Thymus (tissue), 11 donors: ENCODE results near the gene FMO5. TPM values are rescaled to one million over a fixed set of nuclear protein-coding genes. Genes with fewer than 3 reads are reported as not detected.
"Not testable (repeated sequence)": the region's sequence is repeated elsewhere in the genome, so short reads cannot be mapped to it uniquely, and the experiment has no call there.

Source experiments
- DNase-seq, 9 donors: peaks; one replicate each; pipeline ENCODE4 v3.0.0-alpha.2; 2013; ENCODE audit warnings: low spot score in 9 of 9, low read depth in 6 of 9, missing footprints in 1 of 9
- H3K27ac ChIP-seq, 2 donors: one replicate each; pipeline ENCODE4 v1.5.1; 2013; ENCODE audit warnings: control low read depth in 1 of 2, low read depth in 1 of 2, low read length in 1 of 2, mild to moderate bottlenecking in 1 of 2, moderate library complexity in 1 of 2
- H3K27me3 ChIP-seq, 2 donors: one replicate each; pipeline ENCODE4 v1.5.1; 2013; ENCODE audit warnings: low read length in 1 of 2; ENCODE audit not compliant: control insufficient read depth in 2 of 2, insufficient read depth in 1 of 2
- H3K36me3 ChIP-seq, 2 donors: one replicate each; pipeline ENCODE4 v1.5.1; 2013; ENCODE audit warnings: low read length in 1 of 2, mild to moderate bottlenecking in 1 of 2, moderate library complexity in 1 of 2; ENCODE audit not compliant: control insufficient read depth in 2 of 2, insufficient read depth in 2 of 2
- H3K4me1 ChIP-seq, 2 donors: one replicate each; pipeline ENCODE4 v1.5.1; 2013; ENCODE audit warnings: low read length in 2 of 2; ENCODE audit not compliant: control insufficient read depth in 2 of 2, insufficient read depth in 2 of 2
- H3K4me3 ChIP-seq, 2 donors: one replicate each; pipeline ENCODE4 v1.5.1; 2013; ENCODE audit warnings: low read length in 2 of 2, control low read depth in 1 of 2, mild to moderate bottlenecking in 1 of 2
- H3K9me3 ChIP-seq, 2 donors: one replicate each; pipeline ENCODE4 v1.5.1; 2013; ENCODE audit warnings: low read length in 1 of 2, mild to moderate bottlenecking in 1 of 2; ENCODE audit not compliant: control insufficient read depth in 2 of 2, insufficient read depth in 1 of 2
- WGBS: extraction: QIAGEN DNeasy Blood & Tissue Kit; methylation state at CpG from one replicate; pipeline ENCODE4 v1.1.7; 2013; 5-methylcytosine and 5-hydroxymethylcytosine counted together
- polyA plus RNA-seq: library from polyadenylated mRNA; stranded (reverse); fragments of 200-250 nt; gene quantifications from one replicate; pipeline ENCODE4 v1.2.3, GENCODE V29; 2013
- total RNA-seq: library from RNA; stranded (reverse); fragments of 120-200 nt; gene quantifications from one replicate; pipeline ENCODE4 v1.2.4, GENCODE V29; 2013
- donor health status: healthy.

The FMO5 gene
- total and polyA plus RNA-seq, 2 donors, result 0.76 to 4.7 TPM

GRCh38 chr1:147201786-147202185 is 23.4 kb downstream of the FMO5 start:
- Histone ChIP-seq H3K36me3 (no peaks in the 10 kb centered on the region), H3K27me3 (no peaks in the 10 kb centered on the region), H3K27ac (no peak overlapping the region), H3K4me1 (no peaks in the 10 kb centered on the region), H3K4me3 (no peak overlapping the region), H3K9me3 (no peaks in the 10 kb centered on the region)
- 96% methylated on average over 1 of the region's 1 CpG for WGBS
- DNase-seq, result no peak

- no peaks in the 10 kb centered on the region for H3K27me3 ChIP-seq
- DNase-seq, result no peak
- H3K4me1 ChIP-seq, result no peaks in the 10 kb centered on the region
- H3K4me3 ChIP-seq, result no peak overlapping the region
- WGBS, result 94% methylated on average over 4 of the region's 4 CpGs
- H3K9me3 ChIP-seq, result no peaks in the 10 kb centered on the region
- H3K27ac ChIP-seq, result no peak overlapping the region
- no peaks in the 10 kb centered on the region for H3K36me3 ChIP-seq
These were observed 23.9 kb downstream of the FMO5 start for GRCh38 chr1:147201276-147201675.

GRCh38 chr1:147197324-147197723 is 27.8 kb downstream of the FMO5 start:
- 63% methylated on average over 3 of the region's 3 CpGs for WGBS
- H3K27me3 ChIP-seq, DNase-seq, H3K9me3 ChIP-seq, H3K27ac ChIP-seq, H3K36me3 ChIP-seq, H3K4me3 ChIP-seq, H3K4me1 ChIP-seq: not testable (repeated sequence)

GRCh38 chr1:147189514-147189913 is 35.6 kb downstream of the FMO5 start:
- no peak for DNase-seq

GRCh38 chr1:147185432-147185831 is 39.7 kb downstream of the FMO5 start:
- no peak overlapping the region for H3K27ac ChIP-seq
- no peaks in the 10 kb centered on the region for H3K36me3 ChIP-seq
- no peak overlapping the region for H3K4me3 ChIP-seq
- no peak for DNase-seq
- H3K27me3 ChIP-seq, result no peaks in the 10 kb centered on the region
- H3K9me3 ChIP-seq, result no peaks in the 10 kb centered on the region
- WGBS, result 97% methylated on average over 2 of the region's 2 CpGs
- no peaks in the 10 kb centered on the region for H3K4me1 ChIP-seq

More at GRCh38 chr1:147189514-147189913, 35.6 kb downstream of the FMO5 start:
- 94% methylated on average over 2 of the region's 2 CpGs for WGBS
- Histone ChIP-seq H3K36me3 (no peaks in the 10 kb centered on the region), H3K4me3 (no peak overlapping the region), H3K27me3 (no peaks in the 10 kb centered on the region), H3K4me1 (no peaks in the 10 kb centered on the region), H3K27ac (no peak overlapping the region), H3K9me3 (no peaks in the 10 kb centered on the region)

GRCh38 chr1:147177611-147178380 is 47.3 kb downstream of the FMO5 start:
- peak overlapping the region in 1 of 2 donors; percentile 12 for H3K4me3 ChIP-seq
- no peaks in the 10 kb centered on the region for H3K4me1 ChIP-seq
- peaks cover 0 to 7% of the 10 kb centered on the region in 2 donors for H3K27me3 ChIP-seq
- peaks cover 0 to 4% of the 10 kb centered on the region in 2 donors for H3K9me3 ChIP-seq
- 59% methylated on average over 36 of the region's 36 CpGs for WGBS
- no peaks in the 10 kb centered on the region for H3K36me3 ChIP-seq
- peak in 2 of 9 donors; percentile 1 to 2 for DNase-seq
- no peak overlapping the region for H3K27ac ChIP-seq

GRCh38 chr1:147172168-147173016 is 52.7 kb downstream of the FMO5 start, which contains the start of gene PRKAB2:
Gene PRKAB2 (minus strand): TSS chr1:147172470. CDS start chr1:147172144, 326 bp downstream.
- H3K4me1 ChIP-seq, result peaks cover 6 to 9% of the 10 kb centered on the region in 2 donors
- peak; percentile 45 to 91 (median 72) for DNase-seq
- under 1% methylated on average over 72 of the region's 72 CpGs for WGBS
- H3K9me3 ChIP-seq, result peaks cover 0 to 5% of the 10 kb centered on the region in 2 donors
- no peaks in the 10 kb centered on the region for H3K36me3 ChIP-seq
- H3K27me3 ChIP-seq, result no peaks in the 10 kb centered on the region
- H3K4me3 ChIP-seq, result peak within 1 kb of the TSS; percentile 90
- H3K27ac ChIP-seq, result peak within 1 kb of the TSS; percentile 86 to 94

- peak overlapping the region; percentile 81 to 94 for H3K27ac ChIP-seq
- peak in 4 of 9 donors; percentile 2 to 15 (median 10) for DNase-seq
- no peaks in the 10 kb centered on the region for H3K27me3 ChIP-seq
- H3K4me1 ChIP-seq, result peaks cover 6 to 9% of the 10 kb centered on the region in 2 donors
- H3K4me3 ChIP-seq, result peak overlapping the region; percentile 90
- under 1% methylated on average over 32 of the region's 32 CpGs for WGBS
- peaks cover 0 to 5% of the 10 kb centered on the region in 2 donors for H3K9me3 ChIP-seq
- H3K36me3 ChIP-seq, result no peaks in the 10 kb centered on the region
These were observed 53.6 kb downstream of the FMO5 start for GRCh38 chr1:147171399-147172167.
